ENCODE data around the gene MINDY2. TPM values are rescaled to one million over a fixed set of nuclear protein-coding genes. Genes with fewer than 3 reads are reported as not detected.

MINDY2 gene
- total RNA-seq, 2 experiments from 2014 or later: 7.5 to 7.7 TPM

DNA sequence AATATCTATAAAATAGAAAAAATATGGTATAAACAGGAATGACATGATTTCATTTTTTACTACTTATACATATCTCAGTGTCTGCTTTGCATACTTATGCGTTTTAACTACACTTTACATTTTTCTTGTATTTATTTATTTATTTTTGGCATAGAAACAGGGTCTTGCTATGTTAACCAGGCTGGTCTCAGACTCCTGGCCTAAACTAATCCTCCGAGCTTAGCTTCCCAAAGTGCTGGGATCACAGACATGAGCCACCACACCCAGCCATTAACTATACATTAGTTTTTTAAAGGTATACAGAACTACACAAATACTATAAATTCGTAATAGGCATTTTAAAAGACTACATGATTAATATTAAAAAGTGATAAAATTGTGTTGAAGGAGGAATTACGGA lies 30.7 kb upstream of the MINDY2 start:
- intact Hi-C loops (cut with DNase I, micrococcal nuclease): loop anchor here in 1 of 2 experiments (5.0 kb wide), 1 partner anchor 42 kb away; no protein-coding TSS in a partner anchor
- H3K36me3 Mint-ChIP-seq (ENCODE audit: low read depth): no peaks in the 10 kb centered on the region
- DNase-seq: no peak
- Histone ChIP-seq H3K27me3 (ENCODE audit: control insufficient read depth in 1 of 2, insufficient read depth in 2 of 2, low read length in 2 of 2) (no peaks in the 10 kb centered on the region), H3K36me3 (ENCODE audit: insufficient read depth, low read length) (peaks cover 3% of the 10 kb centered on the region), H3K4me3 (ENCODE audit: low read length) (no peak overlapping the region), H3K4me1 (ENCODE audit: insufficient read depth, low read length) (peaks cover 15% of the 10 kb centered on the region), H3K9me3 (ENCODE audit: control insufficient read depth in 1 of 2, insufficient read depth in 1 of 2, low read length in 2 of 2) (no peaks in the 10 kb centered on the region), H3K27ac (ENCODE audit: low read depth in 1 of 2, low read length in 2 of 2) (no peak overlapping the region)
- no peak for ATAC-seq (ENCODE audit: poor library complexity)
- CTCF ChIA-PET: interaction anchor here (1.3 kb wide), 1 partner anchor 30 kb away, joined by 3 read pairs; no protein-coding TSS in a partner anchor
- peaks cover 87% of the 10 kb centered on the region for H3K4me1 Mint-ChIP-seq (ENCODE audit: low read depth)
- no peaks in the 10 kb centered on the region for H3K9me3 Mint-ChIP-seq
- TF ChIP-seq, protein P1, sequence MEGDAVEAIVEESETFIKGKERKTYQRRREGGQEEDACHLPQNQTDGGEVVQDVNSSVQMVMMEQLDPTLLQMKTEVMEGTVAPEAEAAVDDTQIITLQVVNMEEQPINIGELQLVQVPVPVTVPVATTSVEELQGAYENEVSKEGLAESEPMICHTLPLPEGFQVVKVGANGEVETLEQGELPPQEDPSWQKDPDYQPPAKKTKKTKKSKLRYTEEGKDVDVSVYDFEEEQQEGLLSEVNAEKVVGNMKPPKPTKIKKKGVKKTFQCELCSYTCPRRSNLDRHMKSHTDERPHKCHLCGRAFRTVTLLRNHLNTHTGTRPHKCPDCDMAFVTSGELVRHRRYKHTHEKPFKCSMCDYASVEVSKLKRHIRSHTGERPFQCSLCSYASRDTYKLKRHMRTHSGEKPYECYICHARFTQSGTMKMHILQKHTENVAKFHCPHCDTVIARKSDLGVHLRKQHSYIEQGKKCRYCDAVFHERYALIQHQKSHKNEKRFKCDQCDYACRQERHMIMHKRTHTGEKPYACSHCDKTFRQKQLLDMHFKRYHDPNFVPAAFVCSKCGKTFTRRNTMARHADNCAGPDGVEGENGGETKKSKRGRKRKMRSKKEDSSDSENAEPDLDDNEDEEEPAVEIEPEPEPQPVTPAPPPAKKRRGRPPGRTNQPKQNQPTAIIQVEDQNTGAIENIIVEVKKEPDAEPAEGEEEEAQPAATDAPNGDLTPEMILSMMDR (IDR thresholded peaks at IDR 0.05): no peak
- POLR2A ChIA-PET: interaction anchor here (0.6 kb wide), 1 partner anchor 505 kb away, joined by 3 read pairs; no protein-coding TSS in a partner anchor
- H3K4me3 Mint-ChIP-seq: no peak overlapping the region
- no peaks in the 10 kb centered on the region for H3K27me3 Mint-ChIP-seq
- H3K27ac Mint-ChIP-seq: no peak overlapping the region

DNA sequence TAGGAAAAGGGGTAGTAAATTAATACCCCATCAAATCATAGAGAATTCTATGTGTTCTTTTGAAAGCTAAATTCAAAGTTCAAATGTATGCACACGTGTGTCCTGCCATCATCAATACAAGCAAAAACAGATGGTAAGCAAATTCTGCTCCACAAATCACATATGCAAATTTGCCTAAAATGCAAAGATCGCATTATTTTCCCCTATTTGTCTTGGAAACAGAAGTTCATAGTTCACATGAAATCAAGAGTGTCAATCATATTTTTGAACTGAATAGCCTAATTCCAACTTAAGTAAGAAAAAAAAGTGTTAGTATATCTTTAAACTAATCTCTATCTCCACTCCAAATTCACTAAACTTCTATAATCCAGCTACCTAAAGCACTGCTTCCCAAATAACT lies 30.1 kb upstream of the MINDY2 start:
- DNase-seq: no peak
- TF ChIP-seq, protein P1 (IDR thresholded peaks at IDR 0.05): no peak
- H3K27ac ChIP-seq (ENCODE audit: low read depth in 1 of 2, low read length in 2 of 2): no peak overlapping the region
- Mint-ChIP-seq H3K4me3 (peak overlapping the region; percentile 46), H3K4me1 (ENCODE audit: low read depth) (peaks cover 87% of the 10 kb centered on the region), H3K9me3 (no peaks in the 10 kb centered on the region), H3K36me3 (ENCODE audit: low read depth) (no peaks in the 10 kb centered on the region), H3K27ac (peak overlapping the region; percentile 1), H3K27me3 (no peaks in the 10 kb centered on the region)
- H3K4me3 ChIP-seq (ENCODE audit: low read length): no peak overlapping the region
- H3K4me1 ChIP-seq (ENCODE audit: insufficient read depth, low read length): peaks cover 15% of the 10 kb centered on the region
- no peaks in the 10 kb centered on the region for H3K9me3 ChIP-seq (ENCODE audit: control insufficient read depth in 1 of 2, insufficient read depth in 1 of 2, low read length in 2 of 2)
- CTCF ChIA-PET: interaction anchor here (0.8 to 1.9 kb wide), 2 partner anchors 15 to 30 kb away, joined by 3 to 6 read pairs; partner anchors contain the start of gene MINDY2
- POLR2A ChIA-PET: no interaction called here
- H3K36me3 ChIP-seq (ENCODE audit: insufficient read depth, low read length): peaks cover 3% of the 10 kb centered on the region
- no peaks in the 10 kb centered on the region for H3K27me3 ChIP-seq (ENCODE audit: control insufficient read depth in 1 of 2, insufficient read depth in 2 of 2, low read length in 2 of 2)
- ATAC-seq (ENCODE audit: poor library complexity): no peak
- intact Hi-C loops (cut with DNase I, micrococcal nuclease): loop anchor here in 1 of 2 experiments (5.0 kb wide), 1 partner anchor 41 kb away; no protein-coding TSS in a partner anchor

- no peaks in the 10 kb centered on the region for H3K27me3 ChIP-seq (ENCODE audit: control insufficient read depth in 1 of 2, insufficient read depth in 2 of 2, low read length in 2 of 2)
- ATAC-seq (ENCODE audit: poor library complexity): no peak
- H3K4me3 Mint-ChIP-seq: peak overlapping the region; percentile 4
- ChIA-PET CTCF (interaction anchor here (0.8 to 1.9 kb wide), 3 partner anchors 14 to 110 kb away, joined by 3 to 6 read pairs (median 4); partner anchors contain the start of gene MINDY2), POLR2A (no interaction called here)
- H3K4me1 ChIP-seq (ENCODE audit: insufficient read depth, low read length): peaks cover 21% of the 10 kb centered on the region
- intact Hi-C loops (cut with DNase I, micrococcal nuclease): loop anchor here in 1 of 2 experiments (5.0 kb wide), 1 partner anchor 40 kb away; no protein-coding TSS in a partner anchor
- H3K36me3 Mint-ChIP-seq (ENCODE audit: low read depth): no peaks in the 10 kb centered on the region
- TF ChIP-seq, protein P1 (IDR thresholded peaks at IDR 0.05): no peak
- H3K4me1 Mint-ChIP-seq (ENCODE audit: low read depth): peaks cover 84% of the 10 kb centered on the region
- H3K27ac ChIP-seq (ENCODE audit: low read depth in 1 of 2, low read length in 2 of 2): no peak overlapping the region
- DNase-seq: no peak
- H3K9me3 Mint-ChIP-seq: no peaks in the 10 kb centered on the region
- no peak overlapping the region for H3K4me3 ChIP-seq (ENCODE audit: low read length)
- peak overlapping the region; percentile 1 for H3K27ac Mint-ChIP-seq
- H3K9me3 ChIP-seq (ENCODE audit: control insufficient read depth in 1 of 2, insufficient read depth in 1 of 2, low read length in 2 of 2): no peaks in the 10 kb centered on the region
- peaks cover 3% of the 10 kb centered on the region for H3K36me3 ChIP-seq (ENCODE audit: insufficient read depth, low read length)
- H3K27me3 Mint-ChIP-seq: no peaks in the 10 kb centered on the region
These were observed 28.9 kb upstream of the MINDY2 start for GRCh38 chr15:58742022-58742813.

Measured in CD4-positive, alpha-beta T cell (primary cell).